Measurements from ENCODE around the gene PLCD1.
"Not testable (repeated sequence)": the region's sequence is repeated elsewhere in the genome, so short reads cannot be mapped to it uniquely, and the experiment has no call there.

Gene PLCD1

DNA sequence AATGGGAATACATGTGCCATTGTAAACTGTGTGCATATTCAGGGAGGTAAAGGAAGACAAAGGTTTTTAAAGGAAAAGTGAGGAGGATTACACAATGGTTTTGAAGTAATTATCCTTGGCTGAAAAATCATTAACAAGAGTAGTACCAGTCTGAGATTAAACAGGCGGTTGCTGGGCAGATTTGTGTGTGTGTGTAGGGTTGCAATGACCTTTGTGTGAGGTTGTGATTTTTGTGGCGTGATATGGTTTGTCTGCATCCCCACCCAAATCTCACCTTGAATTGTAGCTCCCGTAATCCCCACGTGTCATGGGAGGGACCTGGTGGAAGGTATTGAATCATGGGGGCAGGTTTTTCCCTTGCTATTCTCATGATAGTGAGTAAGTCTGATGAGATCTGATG is 16.6 kb upstream of the PLCD1 start:
- H3K36me3 Mint-ChIP-seq: peaks cover 18% of the 10 kb centered on the region
- H3K4me3 Mint-ChIP-seq: no peak overlapping the region
- no peaks in the 10 kb centered on the region for H3K4me1 Mint-ChIP-seq (ENCODE audit: low read depth)
- no peak overlapping the region for H3K27ac Mint-ChIP-seq
- H3K9me3 Mint-ChIP-seq (ENCODE audit: low read depth): no peaks in the 10 kb centered on the region
- H3K27me3 Mint-ChIP-seq: no peaks in the 10 kb centered on the region

- Mint-ChIP-seq H3K36me3 (peaks cover 17% of the 10 kb centered on the region), H3K27me3 (no peaks in the 10 kb centered on the region), H3K9me3 (ENCODE audit: low read depth) (no peaks in the 10 kb centered on the region), H3K4me1 (ENCODE audit: low read depth) (peaks cover 20% of the 10 kb centered on the region), H3K4me3 (no peak overlapping the region), H3K27ac (no peak overlapping the region)
These were observed 14.0 kb upstream of the PLCD1 start for GRCh38 chr3:38043486-38043885.

DNA sequence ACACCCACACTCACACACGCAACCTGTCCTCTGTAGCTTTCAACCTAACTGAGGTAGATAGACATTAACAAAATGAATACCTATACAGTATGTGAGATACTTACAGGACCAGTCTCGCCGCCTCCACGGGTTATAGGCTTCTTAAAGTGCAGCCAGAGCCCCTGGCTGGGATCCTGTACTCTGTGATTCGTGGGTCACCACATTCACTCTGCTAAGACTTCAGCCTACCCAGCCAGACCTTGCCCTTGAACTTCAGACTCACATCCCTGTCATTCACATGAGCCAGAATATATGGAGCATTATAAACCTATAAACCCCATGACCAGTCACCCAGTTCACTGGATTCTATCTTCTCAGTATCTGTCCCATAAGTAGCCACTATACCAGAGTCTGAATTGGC is 11.0 kb upstream of the PLCD1 start:
- Mint-ChIP-seq H3K27me3 (no peaks in the 10 kb centered on the region), H3K27ac (peak overlapping the region; percentile 58)

GRCh38 chr3:38039899-38040261 is 10.4 kb upstream of the PLCD1 start:
- Mint-ChIP-seq H3K27me3 (no peaks in the 10 kb centered on the region), H3K36me3 (peaks cover 9% of the 10 kb centered on the region), H3K9me3 (ENCODE audit: low read depth) (no peaks in the 10 kb centered on the region), H3K4me3 (peak overlapping the region; percentile 82), H3K27ac (peak overlapping the region; percentile 58), H3K4me1 (ENCODE audit: low read depth) (peaks cover 29% of the 10 kb centered on the region)

More for the DNA sequence above, 11.0 kb upstream of the PLCD1 start:
- H3K4me3 Mint-ChIP-seq: peak overlapping the region; percentile 82
- no peaks in the 10 kb centered on the region for H3K9me3 Mint-ChIP-seq (ENCODE audit: low read depth)
- H3K36me3 Mint-ChIP-seq: peaks cover 9% of the 10 kb centered on the region
- peaks cover 29% of the 10 kb centered on the region for H3K4me1 Mint-ChIP-seq (ENCODE audit: low read depth)

DNA sequence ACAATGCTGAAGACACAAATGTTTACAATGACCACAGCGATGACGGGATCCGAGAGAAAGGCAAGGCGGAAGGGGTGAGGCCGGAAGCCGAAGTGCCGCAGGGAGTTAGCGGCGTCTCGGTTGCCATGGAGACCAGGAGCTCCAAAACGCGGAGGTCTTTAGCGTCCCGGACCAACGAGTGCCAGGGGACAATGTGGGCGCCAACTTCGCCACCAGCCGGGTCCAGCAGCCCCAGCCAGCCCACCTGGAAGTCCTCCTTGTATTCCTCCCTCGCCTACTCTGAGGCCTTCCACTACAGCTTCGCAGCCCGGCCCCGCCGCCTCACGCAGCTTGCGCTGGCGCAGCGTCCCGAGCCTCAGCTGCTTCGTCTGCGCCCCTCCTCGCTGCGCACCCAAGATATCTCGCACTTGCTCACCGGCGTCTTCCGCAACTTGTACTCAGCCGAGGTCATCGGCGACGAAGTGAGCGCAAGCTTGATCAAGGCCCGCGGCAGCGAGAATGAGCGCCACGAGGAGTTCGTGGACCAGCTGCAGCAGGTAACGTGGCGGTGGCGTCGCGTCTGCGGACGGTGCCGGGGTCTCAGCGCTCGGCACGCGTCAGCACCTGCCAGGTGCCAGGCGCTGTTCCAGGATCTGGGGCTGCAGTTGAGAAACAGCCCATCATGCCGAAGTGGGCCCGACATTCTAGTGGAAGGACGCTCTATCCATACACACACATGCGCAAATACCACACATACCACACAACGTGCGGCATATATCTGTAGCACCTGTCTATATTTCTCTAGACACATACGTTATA is 9.9 kb upstream of the PLCD1 start, which contains the start of gene DLEC1:
Gene DLEC1, plus strand, starts transcription at position 108 of the 798 bp plus-strand sequence. Its CDS starts 18 bp downstream, at position 126.
- Mint-ChIP-seq H3K4me3 (peak within 1 kb of the TSS; percentile 82), H3K9me3 (ENCODE audit: low read depth) (no peaks in the 10 kb centered on the region), H3K27ac (peak within 1 kb of the TSS; percentile 90), H3K4me1 (ENCODE audit: low read depth) (peaks cover 29% of the 10 kb centered on the region), H3K36me3 (peaks cover 7% of the 10 kb centered on the region), H3K27me3 (no peaks in the 10 kb centered on the region)

DNA sequence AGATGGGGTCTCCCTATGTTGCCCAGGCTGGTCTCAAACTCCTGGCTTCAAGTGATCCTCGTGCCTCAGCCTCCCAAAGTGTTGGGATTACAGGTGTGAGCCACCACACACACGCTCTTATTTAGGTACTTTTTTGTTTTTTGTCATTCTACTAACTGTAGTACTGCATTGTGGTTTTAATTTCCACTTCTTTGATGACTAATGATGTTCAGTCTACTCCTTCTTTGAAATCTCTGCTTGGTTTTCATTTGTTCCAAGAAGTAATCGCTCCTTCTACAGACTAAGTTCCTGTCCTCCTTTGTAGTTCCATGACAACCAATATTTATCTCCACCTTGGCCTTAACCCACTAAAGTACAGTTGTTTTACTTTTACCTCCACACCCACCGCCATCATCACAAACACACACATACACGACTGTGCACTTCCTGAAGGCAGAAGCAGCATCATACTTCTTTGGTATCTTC is 9.0 kb upstream of the PLCD1 start:
- H3K27ac Mint-ChIP-seq: peak overlapping the region; percentile 90
- peak overlapping the region; percentile 82 for H3K4me3 Mint-ChIP-seq
- H3K36me3 Mint-ChIP-seq: peaks cover 7% of the 10 kb centered on the region
- H3K9me3 Mint-ChIP-seq (ENCODE audit: low read depth): no peaks in the 10 kb centered on the region
- no peaks in the 10 kb centered on the region for H3K27me3 Mint-ChIP-seq
- peaks cover 29% of the 10 kb centered on the region for H3K4me1 Mint-ChIP-seq (ENCODE audit: low read depth)

GRCh38 chr3:38036906-38037305 is 7.5 kb upstream of the PLCD1 start:
- no peaks in the 10 kb centered on the region for H3K9me3 Mint-ChIP-seq (ENCODE audit: low read depth)
- no peak overlapping the region for H3K4me3 Mint-ChIP-seq
- H3K4me1 Mint-ChIP-seq (ENCODE audit: low read depth): peaks cover 29% of the 10 kb centered on the region
- no peak overlapping the region for H3K27ac Mint-ChIP-seq
- no peaks in the 10 kb centered on the region for H3K27me3 Mint-ChIP-seq
- H3K36me3 Mint-ChIP-seq: peaks cover 4% of the 10 kb centered on the region

DNA sequence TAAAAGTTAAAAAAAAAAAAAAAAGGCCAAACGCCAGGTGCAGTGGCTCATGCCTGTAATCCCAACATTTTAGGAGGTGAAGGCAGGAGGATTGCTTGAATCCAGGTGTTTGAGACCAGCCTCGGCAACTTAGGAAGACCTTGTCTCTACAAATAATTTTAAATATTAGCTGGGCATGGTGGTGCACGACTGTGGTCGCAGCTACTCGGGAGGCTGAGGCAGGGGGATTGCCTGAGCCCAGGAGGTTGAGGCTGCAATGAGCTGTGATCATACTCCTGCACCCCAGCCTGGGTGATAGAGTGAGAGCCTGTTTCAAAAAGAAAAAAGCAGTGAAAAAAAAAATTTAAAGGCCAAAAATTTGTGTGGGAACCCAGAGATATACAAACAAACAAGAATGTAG is 6.8 kb upstream of the PLCD1 start:
- H3K27ac Mint-ChIP-seq: no peak overlapping the region
- peaks cover 4% of the 10 kb centered on the region for H3K36me3 Mint-ChIP-seq
- no peaks in the 10 kb centered on the region for H3K27me3 Mint-ChIP-seq
- no peaks in the 10 kb centered on the region for H3K9me3 Mint-ChIP-seq (ENCODE audit: low read depth)
- peaks cover 29% of the 10 kb centered on the region for H3K4me1 Mint-ChIP-seq (ENCODE audit: low read depth)
- no peak overlapping the region for H3K4me3 Mint-ChIP-seq

DNA sequence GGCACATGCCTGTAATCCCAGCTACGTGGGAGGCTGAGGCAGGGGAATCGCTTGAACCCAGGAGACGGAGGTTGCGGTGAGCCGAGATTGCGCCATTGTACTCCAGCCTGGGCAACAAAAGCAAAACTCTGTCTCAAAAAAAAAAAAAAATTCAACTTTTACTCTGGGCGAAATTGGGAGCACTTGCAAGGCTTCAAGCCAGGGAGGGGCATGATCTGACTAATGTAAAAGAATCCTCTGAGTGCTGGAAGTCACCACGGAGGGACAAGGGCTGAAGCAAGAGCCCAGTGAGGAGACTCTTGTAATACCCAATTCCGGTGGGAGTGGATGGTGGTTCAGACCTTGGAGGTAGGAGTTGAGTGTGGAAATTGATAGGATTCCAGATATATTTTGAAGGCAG is 4.9 kb upstream of the PLCD1 start:
- not testable (repeated sequence) for H3K9me3 Mint-ChIP-seq (ENCODE audit: low read depth); H3K27ac Mint-ChIP-seq; H3K36me3 Mint-ChIP-seq; H3K27me3 Mint-ChIP-seq; H3K4me3 Mint-ChIP-seq
- peaks cover 24% of the 10 kb centered on the region for H3K4me1 Mint-ChIP-seq (ENCODE audit: low read depth)

GRCh38 chr3:38033586-38033985 is 4.1 kb upstream of the PLCD1 start:
- H3K27me3 Mint-ChIP-seq; H3K27ac Mint-ChIP-seq; H3K36me3 Mint-ChIP-seq; H3K9me3 Mint-ChIP-seq (ENCODE audit: low read depth); H3K4me3 Mint-ChIP-seq: not testable (repeated sequence)
- peaks cover 17% of the 10 kb centered on the region for H3K4me1 Mint-ChIP-seq (ENCODE audit: low read depth)

- Mint-ChIP-seq H3K27ac (no peak overlapping the region), H3K27me3 (peaks cover 2% of the 10 kb centered on the region), H3K9me3 (ENCODE audit: low read depth) (no peaks in the 10 kb centered on the region), H3K36me3 (no peaks in the 10 kb centered on the region), H3K4me1 (ENCODE audit: low read depth) (peaks cover 9% of the 10 kb centered on the region), H3K4me3 (no peak overlapping the region)
These were observed 3.0 kb upstream of the PLCD1 start for GRCh38 chr3:38032328-38032865.

GRCh38 chr3:38031022-38031994 is 1.9 kb upstream of the PLCD1 start:
- no peak overlapping the region for H3K27ac Mint-ChIP-seq
- H3K36me3 Mint-ChIP-seq: no peaks in the 10 kb centered on the region
- peaks cover 2% of the 10 kb centered on the region for H3K27me3 Mint-ChIP-seq
- H3K9me3 Mint-ChIP-seq (ENCODE audit: low read depth): no peaks in the 10 kb centered on the region
- H3K4me1 Mint-ChIP-seq (ENCODE audit: low read depth): peaks cover 9% of the 10 kb centered on the region
- peak overlapping the region; percentile 66 for H3K4me3 Mint-ChIP-seq

- peaks cover 2% of the 10 kb centered on the region for H3K27me3 Mint-ChIP-seq
- no peaks in the 10 kb centered on the region for H3K9me3 Mint-ChIP-seq (ENCODE audit: low read depth)
- no peak overlapping the region for H3K27ac Mint-ChIP-seq
- H3K36me3 Mint-ChIP-seq: no peaks in the 10 kb centered on the region
- peak overlapping the region; percentile 68 for H3K4me3 Mint-ChIP-seq
- peaks cover 14% of the 10 kb centered on the region for H3K4me1 Mint-ChIP-seq (ENCODE audit: low read depth)
These were observed 932 bp upstream of the PLCD1 start for GRCh38 chr3:38030126-38031021.

Data from activated naive CD8-positive, alpha-beta T cell (primary cell).